C4-2B (cell line): ENCODE results near the gene VSTM4.

Experiments
- H3K27ac ChIP-seq: fragments of 450-650 bp; 2 replicates; pipeline ENCODE4 v1.5.1; 2017
- ZFX ChIP-seq: fragments of 450-650 bp; IDR thresholded peaks from 2 replicates; pipeline ENCODE4 v1.6.1; 2017
- TF ChIP-seq, protein P1 (sequence below): fragments of 450-650 bp; conservative IDR thresholded peaks from 2 replicates; pipeline ENCODE4 v1.5.1; 2017; ENCODE audit warnings: mild to moderate bottlenecking

VSTM4 gene

DNA sequence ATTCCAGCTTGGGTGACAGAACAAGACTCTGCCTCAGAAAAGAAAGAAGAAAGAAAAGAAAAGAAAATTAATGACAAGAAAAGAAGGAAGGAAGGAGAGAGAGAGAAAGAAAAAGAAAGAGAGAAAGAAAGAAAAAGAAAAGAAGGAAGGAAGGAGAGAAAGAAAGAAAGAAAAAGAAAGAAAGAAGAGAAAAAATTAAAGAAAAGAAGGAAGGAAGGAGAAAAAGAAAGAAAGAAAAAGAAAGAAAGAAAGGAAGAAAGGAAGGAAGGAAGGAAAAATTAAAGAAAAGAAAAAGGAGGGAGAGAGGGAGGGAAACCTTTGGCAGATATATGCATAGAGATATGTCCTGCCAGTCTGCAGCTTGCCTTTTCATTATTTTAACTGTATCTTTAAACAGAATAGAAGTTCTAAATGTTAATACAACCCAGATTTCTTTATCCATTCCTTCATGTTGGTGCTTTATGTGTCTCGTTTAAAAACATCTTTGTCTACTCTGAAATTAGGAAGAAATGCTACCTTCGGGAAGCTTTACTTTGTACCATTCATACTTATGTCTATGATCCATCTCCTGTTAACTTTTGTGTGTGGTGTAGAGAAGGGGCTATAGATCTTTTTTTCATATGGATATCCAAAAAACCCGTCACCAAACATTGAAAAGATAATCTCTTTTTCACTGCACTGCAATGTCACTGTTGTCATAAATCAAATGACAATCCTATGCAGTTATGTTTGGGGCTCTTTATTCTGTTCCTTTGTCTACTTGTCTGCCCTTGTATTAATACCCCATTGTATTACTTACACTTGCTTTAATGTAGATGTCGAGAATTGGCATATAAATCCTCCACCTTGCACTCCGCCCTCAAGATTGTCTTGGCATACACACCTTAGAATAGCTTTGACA lies 70.8 kb downstream of the VSTM4 start:
- no peak overlapping the region for H3K27ac ChIP-seq
- TF ChIP-seq, protein P1, sequence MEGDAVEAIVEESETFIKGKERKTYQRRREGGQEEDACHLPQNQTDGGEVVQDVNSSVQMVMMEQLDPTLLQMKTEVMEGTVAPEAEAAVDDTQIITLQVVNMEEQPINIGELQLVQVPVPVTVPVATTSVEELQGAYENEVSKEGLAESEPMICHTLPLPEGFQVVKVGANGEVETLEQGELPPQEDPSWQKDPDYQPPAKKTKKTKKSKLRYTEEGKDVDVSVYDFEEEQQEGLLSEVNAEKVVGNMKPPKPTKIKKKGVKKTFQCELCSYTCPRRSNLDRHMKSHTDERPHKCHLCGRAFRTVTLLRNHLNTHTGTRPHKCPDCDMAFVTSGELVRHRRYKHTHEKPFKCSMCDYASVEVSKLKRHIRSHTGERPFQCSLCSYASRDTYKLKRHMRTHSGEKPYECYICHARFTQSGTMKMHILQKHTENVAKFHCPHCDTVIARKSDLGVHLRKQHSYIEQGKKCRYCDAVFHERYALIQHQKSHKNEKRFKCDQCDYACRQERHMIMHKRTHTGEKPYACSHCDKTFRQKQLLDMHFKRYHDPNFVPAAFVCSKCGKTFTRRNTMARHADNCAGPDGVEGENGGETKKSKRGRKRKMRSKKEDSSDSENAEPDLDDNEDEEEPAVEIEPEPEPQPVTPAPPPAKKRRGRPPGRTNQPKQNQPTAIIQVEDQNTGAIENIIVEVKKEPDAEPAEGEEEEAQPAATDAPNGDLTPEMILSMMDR: no peak
- no peak for TF ChIP-seq ZFX

DNA sequence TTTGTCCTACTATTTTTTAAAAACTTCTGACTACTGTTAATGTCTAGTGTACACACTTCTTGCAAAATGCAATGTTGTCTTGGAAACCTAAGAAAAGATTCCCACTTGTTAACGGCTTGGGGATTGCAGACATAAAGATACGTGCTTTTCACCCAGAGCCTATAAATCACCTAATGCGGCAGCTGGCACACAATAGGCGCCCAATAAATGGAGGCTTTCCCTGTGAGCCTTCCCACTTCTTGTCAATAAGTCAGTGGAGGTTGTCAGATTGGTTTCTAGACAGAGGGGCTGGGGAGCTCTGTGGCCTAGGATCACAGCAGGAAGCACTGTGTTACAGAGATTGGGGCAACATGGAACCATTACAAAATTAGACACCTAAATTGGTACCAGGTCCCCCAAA lies 74.7 kb downstream of the VSTM4 start:
- TF ChIP-seq, protein P1: no peak
- no peak for TF ChIP-seq ZFX
- H3K27ac ChIP-seq: no peak overlapping the region

DNA sequence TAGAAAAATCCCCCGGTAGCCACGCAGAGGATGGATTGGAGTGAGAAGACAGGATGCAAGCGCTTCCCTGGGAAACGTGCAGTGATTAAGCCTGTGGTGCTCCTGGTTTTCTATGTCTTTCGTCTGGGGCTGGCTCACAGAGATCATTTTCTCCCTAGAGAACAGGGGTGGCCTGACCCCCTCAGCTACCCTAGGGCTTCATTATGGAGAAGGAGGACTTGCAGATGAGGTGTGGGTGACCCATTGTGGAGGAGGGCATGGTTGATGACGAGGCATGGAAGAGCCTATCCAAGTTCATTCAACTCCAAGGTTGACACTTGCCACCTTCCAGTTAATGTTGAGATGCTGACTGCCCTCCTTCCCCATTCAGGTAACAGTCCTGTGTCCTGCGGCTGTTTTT lies 75.9 kb downstream of the VSTM4 start:
- no peak for TF ChIP-seq ZFX
- TF ChIP-seq, protein P1: no peak
- H3K27ac ChIP-seq: no peak overlapping the region

DNA sequence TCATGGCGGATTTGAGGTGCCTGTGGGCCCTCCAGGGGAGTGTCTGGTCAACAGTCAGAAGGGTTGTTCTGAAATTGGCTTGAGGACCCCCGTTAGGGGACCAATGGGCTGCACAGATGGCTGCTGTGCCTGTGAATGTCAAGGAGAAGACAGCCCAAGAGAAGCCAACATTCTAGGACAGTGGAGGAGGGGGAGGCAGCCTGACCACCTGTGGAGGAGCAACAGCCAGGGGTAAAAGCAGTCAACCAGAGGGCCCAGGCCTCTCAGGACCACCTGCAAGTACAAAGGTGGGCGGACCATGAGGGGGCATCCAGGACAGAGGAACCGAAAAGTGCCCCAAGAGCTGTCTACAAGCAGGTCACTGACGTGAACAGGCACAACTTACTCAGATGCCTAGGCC lies 76.6 kb downstream of the VSTM4 start:
- TF ChIP-seq ZFX: no peak
- H3K27ac ChIP-seq: no peak overlapping the region

DNA sequence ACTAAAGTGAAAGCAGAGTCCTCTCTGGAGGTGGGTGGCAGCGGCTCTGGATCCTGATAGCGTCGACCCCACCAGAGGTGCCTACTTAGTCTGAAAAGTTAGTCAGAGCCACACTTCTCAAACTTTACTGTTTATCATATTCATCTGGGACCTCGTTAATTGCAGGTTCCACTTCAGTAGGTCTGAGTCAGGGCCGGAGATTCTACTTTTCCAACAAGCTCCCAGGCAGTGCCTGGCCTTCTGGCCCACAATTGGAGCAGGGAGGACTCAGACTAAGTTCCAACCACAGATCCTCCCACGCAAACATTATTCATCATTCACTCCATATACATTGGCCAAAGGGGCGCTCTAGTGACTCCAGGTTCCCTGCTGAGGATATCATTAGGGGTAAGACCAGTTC lies 78.1 kb downstream of the VSTM4 start:
- H3K27ac ChIP-seq: no peak overlapping the region
- TF ChIP-seq ZFX: 0 out of 2 replicates have a peak, but pooled peaks have one; percentile 12
- TF ChIP-seq, protein P1: no peak

DNA sequence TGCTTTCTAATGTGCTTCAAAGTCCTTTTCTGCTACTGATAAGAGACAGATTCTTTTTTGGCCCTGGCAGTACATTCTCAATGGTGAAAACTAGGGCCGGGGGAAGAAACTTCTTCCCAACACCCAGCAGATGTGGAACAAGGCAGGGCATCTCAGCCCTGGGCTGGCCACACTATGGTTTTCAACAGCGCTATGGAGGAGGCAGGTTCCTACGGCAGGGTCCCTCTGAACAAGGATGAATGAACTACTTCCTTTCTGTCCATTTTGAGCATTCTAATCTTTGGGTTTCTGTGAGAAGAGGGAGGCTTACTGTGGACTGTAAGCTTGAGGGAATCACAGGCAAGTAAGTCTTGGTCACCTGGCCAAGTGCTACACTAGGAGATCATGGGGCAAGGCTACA lies 78.7 kb downstream of the VSTM4 start:
- no peak overlapping the region for H3K27ac ChIP-seq
- no peak for TF ChIP-seq ZFX
- TF ChIP-seq, protein P1: no peak

DNA sequence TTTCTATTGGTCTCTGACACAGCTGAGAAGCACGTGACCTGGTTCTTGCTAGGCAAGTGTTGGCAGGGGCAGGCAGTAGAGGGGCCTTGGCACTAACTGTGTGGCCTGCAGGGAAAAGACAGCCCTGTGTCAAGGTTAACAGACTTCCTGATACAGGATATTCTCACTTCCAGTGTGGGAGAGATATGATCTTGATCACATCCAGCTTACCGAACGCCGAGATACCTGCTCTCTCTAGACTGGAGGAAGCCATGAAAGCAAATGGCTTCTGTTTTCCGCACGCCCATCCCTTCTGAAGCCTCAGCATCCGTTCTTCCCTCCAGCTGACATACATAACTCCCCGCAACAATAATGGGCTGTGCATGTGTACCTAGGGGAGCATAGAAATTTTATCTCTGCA lies 79.4 kb downstream of the VSTM4 start:
- H3K27ac ChIP-seq: no peak overlapping the region
- TF ChIP-seq, protein P1: no peak
- TF ChIP-seq ZFX: no peak

DNA sequence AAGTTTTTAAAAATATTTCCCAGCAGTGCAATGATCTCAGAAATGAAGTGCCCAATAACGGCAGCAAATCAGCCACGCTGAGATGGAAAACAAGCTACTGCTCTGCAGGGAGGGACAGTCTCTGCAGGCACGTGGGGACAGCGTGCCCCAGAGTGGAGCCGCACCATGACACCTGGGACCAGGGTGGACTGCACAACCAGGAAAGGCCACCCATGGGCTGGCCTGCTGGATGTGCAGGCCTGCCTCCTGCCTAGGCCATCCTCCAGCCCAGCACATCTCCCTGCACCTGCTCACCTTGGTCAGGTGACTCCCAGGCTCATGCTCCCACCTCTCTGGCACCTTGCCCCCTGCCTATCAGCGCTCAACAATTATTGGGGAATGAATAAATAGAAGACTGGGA lies 80.4 kb downstream of the VSTM4 start:
- H3K27ac ChIP-seq: no peak overlapping the region
- TF ChIP-seq, protein P1: no peak
- no peak for TF ChIP-seq ZFX
